Daoy (cell line): ENCODE data around the gene MRPS2. TPM values are rescaled to one million over a fixed set of nuclear protein-coding genes. Genes with fewer than 3 reads are reported as not detected.
"Not testable (repeated sequence)": the region's sequence is repeated elsewhere in the genome, so short reads cannot be mapped to it uniquely, and the experiment has no call there.

ENCODE experiments used
- DNase-seq: peaks from one replicate; pipeline ENCODE4 v3.0.0-alpha.2; 2015; ENCODE audit warnings: low read depth
- total RNA-seq: library from RNA; depleted of rRNA; stranded (reverse); fragments of >200 nt; shearing (Covaris generic); gene quantifications from 2 replicates; pipeline ENCODE4 v1.2.3, GENCODE V29; 2014

Gene MRPS2
- total RNA-seq, 1 experiment from 2014 or later: 48.6 TPM

DNA sequence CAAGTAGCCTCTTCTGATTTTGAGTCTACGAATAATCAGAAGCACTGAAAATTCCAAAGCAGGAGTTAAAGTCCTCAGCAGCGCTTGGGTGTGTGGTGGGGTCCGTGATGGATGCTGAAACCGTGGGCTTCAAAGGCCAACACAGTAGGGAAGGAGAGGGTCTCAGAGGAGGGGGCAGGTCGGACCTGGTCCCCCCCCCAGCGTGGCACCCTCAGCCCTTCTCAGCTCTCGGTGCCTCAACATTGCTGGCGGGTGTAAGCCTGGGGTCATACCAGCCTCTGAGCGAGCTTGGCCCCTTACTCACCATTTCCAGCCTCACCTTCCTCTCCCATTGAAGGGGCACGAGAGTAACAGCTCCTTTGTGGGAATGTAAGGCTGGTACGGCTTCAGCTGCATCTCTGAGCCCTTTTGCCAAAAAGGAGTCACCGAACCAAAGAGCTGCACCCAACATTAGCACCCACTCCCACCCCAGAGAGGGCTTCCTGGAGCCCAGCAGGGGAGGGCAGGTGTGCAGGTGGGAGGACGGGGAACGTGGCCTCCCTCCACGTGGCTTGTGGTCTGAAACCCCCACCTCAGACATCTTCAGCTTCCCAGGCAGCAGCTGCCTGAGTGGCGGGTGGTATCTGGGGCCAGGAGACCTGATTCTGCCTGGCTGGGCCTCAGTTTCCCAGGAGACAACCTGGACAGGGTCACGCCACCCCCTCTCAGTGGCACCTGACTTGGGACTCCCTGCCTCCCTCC lies 14.0 kb downstream of the MRPS2 start:
- no peak for DNase-seq

DNA sequence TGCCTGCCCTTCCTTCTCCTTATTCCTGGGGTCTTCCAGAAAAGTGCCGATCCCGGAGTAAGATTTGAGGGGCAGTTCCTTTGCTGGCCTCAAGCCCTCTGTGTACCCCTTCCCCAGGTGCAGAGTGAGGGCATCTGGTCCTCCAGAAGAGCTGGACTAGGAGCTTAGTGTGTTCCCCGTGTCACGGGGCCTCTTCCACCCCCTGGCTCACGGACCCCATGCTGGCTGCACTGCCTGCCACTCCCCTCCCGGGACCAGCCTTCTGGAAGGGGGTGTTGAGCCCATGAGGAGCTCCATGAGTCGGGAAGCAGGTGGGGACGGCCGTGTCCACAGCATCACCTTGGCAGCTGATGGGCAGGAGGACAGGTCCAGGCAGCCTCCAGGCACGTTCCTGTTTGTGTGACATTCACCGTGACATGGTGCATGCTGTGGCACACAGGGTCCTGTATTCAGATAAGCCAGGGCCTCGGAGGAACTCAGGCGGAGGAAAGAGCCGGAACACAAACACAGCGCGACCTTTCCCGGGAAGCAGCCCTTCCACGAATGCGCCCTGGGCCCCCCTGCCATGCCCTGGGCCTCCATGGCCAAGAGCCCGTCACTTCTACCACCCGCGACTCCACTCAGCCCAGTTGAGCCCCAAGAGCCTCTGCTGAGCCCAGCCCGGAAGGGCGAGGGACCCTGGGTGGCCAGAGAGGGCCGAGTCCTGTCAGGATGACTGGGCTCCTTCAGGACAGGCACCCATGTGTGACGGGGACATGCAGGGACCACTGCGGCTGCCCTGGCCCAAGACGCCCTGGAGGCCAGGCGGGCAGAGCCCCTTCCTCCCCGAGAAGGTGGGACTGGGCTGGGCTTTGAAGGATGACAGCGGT lies 14.8 kb downstream of the MRPS2 start:
- DNase-seq: no peak

- DNase-seq: no peak
Observed at GRCh38 chr9:135516132-135516860, 15.8 kb downstream of the MRPS2 start.

GRCh38 chr9:135517407-135517822 lies 16.9 kb downstream of the MRPS2 start:
- DNase-seq: no peak

GRCh38 chr9:135519179-135519971 lies 18.9 kb downstream of the MRPS2 start:
- no peak for DNase-seq

DNA sequence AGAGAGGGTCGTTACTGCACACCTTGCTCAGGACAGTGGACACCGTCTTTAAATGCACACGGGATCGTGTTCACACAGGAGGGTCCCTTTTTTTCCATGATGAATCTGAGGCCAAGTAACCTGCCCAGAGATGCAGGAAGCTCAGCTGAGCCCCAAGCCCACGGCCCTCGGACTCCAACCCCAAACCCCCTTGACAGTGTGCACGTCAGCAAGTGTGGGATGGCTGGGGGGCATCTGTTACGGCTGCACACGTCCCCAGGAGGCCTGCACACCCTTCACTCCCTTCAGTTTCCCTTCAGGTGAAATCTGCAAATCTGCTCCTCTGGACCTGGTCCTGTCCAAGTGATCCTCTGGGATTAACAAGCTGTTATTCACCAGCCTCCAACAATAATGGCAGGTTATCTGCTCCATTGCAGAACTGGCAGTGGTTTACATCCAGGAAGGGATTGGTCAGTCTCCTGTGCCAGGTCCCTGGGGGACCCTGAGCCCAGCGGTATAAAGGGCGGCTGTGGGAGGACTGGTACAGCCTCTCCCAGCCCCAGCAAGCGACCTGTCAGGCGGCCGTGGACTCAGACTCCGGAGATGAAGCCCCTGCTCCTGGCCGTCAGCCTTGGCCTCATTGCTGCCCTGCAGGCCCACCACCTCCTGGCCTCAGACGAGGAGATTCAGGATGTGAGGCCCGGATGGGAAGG lies 20.6 kb downstream of the MRPS2 start, which contains the start of gene LCN1:
Gene LCN1 (plus strand): TSS at position 525 of the 692 bp plus-strand sequence. CDS start 58 bp downstream, at position 583.
- no peak for DNase-seq

GRCh38 chr9:135521608-135522095 lies 21.2 kb downstream of the MRPS2 start:
- no peak for DNase-seq

DNA sequence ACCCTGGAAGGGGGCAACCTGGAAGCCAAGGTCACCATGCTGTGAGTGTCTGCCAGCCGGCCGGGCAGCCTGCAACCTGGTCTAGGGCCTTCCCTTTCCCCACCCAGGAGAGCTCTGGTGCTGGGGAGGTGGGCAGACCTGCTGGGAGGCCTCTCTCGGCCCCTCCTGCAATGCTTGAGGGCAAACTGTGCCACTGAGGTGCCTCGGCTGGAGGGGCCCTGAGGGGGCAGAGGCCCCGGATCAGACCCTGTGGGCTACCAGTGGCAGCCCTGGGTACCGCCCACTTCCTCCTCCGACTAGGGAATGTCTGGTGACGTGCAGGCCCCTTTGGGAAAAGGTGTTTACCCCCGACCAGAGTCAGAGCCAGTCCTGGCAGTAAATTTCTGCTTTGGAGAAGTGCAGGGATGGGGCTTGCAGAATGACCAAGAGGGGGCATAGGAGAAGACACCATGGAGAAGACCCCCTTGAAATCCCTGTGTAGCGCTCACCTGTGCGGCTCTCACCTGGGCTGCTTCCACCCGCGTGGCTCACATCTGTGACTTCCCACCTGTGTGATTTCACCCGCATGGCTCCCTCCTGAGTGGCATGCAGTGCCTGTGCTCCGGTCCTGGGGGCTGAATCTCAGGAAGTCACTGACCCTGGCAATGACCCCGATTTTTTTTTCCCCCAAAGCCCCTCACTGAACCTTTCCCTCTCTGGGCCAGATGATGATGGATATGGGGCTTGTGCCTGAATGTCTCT lies 21.8 kb downstream of the MRPS2 start:
- no peak for DNase-seq

DNA sequence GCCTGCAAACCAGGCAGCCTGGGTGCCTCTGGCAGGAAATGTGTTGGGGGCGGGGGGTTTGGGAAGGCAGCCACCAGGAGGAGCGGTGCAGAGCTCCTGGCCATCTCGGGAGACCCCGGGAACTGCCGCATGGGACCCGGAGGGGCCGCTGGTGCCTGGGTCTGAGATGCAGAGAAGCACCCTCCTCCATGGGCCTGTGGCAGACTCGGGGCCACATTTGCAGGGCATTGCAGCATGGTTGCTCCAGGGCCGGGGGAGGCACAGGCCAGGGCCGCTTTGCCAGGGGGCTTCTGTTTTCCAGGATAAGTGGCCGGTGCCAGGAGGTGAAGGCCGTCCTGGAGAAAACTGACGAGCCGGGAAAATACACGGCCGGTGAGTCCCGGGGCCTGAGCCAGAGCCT lies 22.4 kb downstream of the MRPS2 start:
- no peak for DNase-seq

GRCh38 chr9:135523521-135524129 lies 23.1 kb downstream of the MRPS2 start:
- DNase-seq: no peak

DNA sequence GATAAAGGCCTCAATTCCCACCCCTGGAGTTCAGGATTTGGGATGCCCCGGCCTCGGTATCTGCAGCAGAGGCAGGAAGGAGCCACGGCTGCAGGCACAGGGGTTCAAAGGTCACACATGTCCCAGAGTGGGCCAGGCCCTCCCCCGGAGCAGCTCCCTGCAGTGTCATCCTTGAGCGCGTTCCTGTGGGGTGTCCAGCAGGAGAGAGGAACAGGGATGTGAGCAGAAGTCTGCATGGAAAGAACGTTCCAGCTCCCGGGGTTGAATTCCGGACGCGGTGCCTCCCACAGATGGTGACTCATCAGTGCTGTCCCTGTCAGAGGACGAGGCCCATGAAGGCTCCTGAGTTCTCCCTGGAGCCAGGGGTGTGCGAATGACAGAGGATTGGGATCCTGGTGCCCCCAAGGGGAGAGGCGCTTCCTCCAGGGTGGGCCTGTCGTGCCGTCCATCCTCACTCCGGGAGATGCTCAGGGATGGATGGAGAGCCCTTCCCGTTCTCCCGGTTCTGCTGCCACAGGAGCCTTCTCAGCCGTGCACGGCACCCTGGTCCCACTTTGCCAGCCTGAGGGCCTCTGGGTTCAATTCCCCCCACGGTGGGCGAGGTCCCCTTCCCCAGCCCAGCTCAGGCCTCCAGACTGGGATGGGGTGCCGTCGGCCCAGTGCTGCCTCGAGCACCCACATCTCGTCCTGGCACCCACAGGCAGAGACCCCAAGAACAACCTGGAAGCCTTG lies 23.8 kb downstream of the MRPS2 start:
- DNase-seq: peak; percentile 57

DNA sequence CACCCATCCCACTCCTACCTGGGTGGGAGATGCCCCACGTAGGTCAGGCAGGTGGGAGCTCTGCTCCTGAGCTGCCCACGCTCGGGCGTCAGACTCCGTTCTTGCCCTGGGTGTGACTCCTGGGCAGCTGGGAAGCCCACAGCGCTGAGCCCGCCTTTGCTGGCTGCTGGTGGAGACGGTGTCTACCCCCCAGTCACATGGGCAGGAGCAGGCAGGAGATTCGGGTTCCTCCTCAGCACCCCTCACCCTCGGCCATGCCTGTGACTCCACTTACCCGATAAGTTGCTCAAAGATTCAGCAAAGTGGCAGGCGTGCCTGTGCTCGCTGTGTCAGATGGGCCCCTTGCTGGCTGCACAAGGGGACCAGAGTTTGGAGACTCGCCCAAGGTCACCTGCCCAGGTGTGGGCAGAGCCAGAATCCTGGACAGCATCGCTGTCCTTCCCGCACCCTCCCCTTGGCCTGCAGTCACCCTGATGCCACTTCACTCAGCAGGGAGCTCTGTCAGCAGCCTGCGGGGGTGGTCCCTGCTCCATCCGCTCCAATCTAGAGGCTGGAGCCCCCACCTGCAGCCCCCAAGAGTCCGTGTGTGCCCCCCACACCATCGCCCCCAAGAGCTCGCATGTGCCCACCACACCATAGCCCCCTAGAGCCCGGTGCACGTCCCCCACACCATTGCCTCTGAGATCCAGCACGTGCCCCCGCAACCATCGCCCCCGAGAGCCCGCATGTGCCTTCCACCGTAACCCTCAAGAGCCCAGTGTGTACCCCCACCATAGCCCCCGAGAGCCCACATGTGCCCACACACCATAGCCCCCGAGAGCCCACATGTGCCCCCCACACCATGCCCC lies 25.0 kb downstream of the MRPS2 start:
- no peak for DNase-seq

DNA sequence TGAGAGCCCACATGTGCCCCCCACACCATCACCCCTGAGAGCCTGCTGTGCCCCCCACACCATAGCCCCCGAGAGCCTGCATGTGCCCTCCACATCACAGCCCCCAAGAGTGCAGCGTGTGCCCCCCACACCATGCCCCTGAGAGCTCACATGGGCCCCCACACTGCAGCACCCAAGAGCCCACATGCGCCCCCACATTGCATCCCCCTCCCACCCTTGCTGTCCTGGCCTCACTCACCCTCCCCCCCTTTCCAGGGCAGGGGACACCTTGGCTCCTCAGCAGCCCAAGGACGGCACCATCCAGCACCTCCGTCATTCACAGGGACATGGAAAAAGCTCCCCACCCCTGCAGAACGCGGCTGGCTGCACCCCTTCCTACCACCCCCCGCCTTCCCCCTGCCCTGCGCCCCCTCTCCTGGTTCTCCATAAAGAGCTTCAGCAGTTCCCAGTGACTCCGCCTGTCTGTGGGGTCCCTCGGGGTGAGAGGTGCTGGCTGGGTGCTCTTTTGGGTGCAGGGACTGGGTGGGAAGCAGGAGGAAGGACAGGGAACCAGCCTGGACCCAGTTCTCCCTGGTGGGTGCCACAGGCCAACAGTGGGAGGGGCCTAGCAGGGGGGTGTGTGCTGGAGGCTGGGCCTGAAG lies 25.7 kb downstream of the MRPS2 start:
- DNase-seq: no peak

GRCh38 chr9:135526730-135527571 lies 26.5 kb downstream of the MRPS2 start:
- DNase-seq: no peak

GRCh38 chr9:135528842-135529435 lies 28.5 kb downstream of the MRPS2 start:
- DNase-seq: not testable (repeated sequence)

DNA sequence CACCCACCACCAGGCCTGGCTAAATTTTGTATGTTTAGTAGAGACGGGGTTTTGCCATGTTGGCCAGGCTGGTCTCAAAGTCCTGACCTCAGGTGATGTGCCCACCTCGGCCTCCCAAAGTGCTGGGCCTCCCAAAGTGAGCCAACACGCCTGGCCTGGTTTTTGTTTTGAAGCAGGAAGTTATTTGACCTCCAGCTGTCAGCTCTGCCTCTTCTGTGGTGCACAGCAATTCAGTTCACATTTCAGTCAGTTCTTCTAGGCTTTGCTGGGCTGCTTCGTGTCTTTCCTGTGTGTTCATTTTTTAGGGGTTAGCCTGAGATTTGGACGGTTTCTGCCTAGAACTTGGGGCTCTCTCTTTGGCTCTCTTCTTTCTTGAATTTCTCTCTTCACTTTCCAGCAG lies 29.7 kb downstream of the MRPS2 start:
- DNase-seq: no peak
